ENCODE measurements around the gene SLC25A44. TPM values are rescaled to one million over a fixed set of nuclear protein-coding genes. Genes with fewer than 3 reads are reported as not detected.

The SLC25A44 gene
- total RNA-seq, 2 experiments from 2014 or later: 11.6 to 13.0 TPM

GRCh38 chr1:156232201-156232894, 38.4 kb downstream of the SLC25A44 start:
- H3K4me3 Mint-ChIP-seq: no peak overlapping the region
- DNase-seq: no peak
- H3K4me1 ChIP-seq (ENCODE audit: insufficient read depth, low read length): no peaks in the 10 kb centered on the region
- no peak for ATAC-seq (ENCODE audit: poor library complexity)
- H3K36me3 ChIP-seq (ENCODE audit: insufficient read depth, low read length): peaks cover 52% of the 10 kb centered on the region
- POLR2A ChIA-PET: interaction anchor here (0.7 to 1.2 kb wide), 2 partner anchors 19 to 20 kb away, joined by 3 read pairs; partner anchors contain the start of gene PMF1
- H3K9me3 ChIP-seq (ENCODE audit: control insufficient read depth in 1 of 2, insufficient read depth in 1 of 2, low read length in 2 of 2): no peaks in the 10 kb centered on the region
- H3K4me3 ChIP-seq (ENCODE audit: low read length): no peak overlapping the region
- no peak for TF ChIP-seq CTCF (IDR thresholded peaks at IDR 0.05)
- peaks cover 61% of the 10 kb centered on the region for H3K36me3 Mint-ChIP-seq (ENCODE audit: low read depth)
- CTCF ChIA-PET: no interaction called here
- H3K27me3 ChIP-seq (ENCODE audit: control insufficient read depth in 1 of 2, insufficient read depth in 2 of 2, low read length in 2 of 2): no peaks in the 10 kb centered on the region
- H3K9me3 Mint-ChIP-seq: no peaks in the 10 kb centered on the region
- no peaks in the 10 kb centered on the region for H3K4me1 Mint-ChIP-seq (ENCODE audit: low read depth)
- H3K27ac ChIP-seq (ENCODE audit: low read depth in 1 of 2, low read length in 2 of 2): no peak overlapping the region
- no peak overlapping the region for H3K27ac Mint-ChIP-seq
- no peaks in the 10 kb centered on the region for H3K27me3 Mint-ChIP-seq
- intact Hi-C loops (cut with DNase I, micrococcal nuclease): no loop called here

- ChIA-PET POLR2A (interaction anchor here (1.2 to 1.3 kb wide), 2 partner anchors 18 to 21 kb away, joined by 3 to 4 read pairs; partner anchors contain the start of gene PMF1), CTCF (interaction anchor here (0.7 kb wide), 1 partner anchor 8 kb away, joined by 3 read pairs; no protein-coding TSS in a partner anchor)
- Mint-ChIP-seq H3K27ac (no peak overlapping the region), H3K4me1 (ENCODE audit: low read depth) (no peaks in the 10 kb centered on the region), H3K36me3 (ENCODE audit: low read depth) (peaks cover 66% of the 10 kb centered on the region), H3K4me3 (no peak overlapping the region), H3K9me3 (no peaks in the 10 kb centered on the region), H3K27me3 (no peaks in the 10 kb centered on the region)
- H3K4me1 ChIP-seq (ENCODE audit: insufficient read depth, low read length): no peaks in the 10 kb centered on the region
- no peak for TF ChIP-seq CTCF (IDR thresholded peaks at IDR 0.05)
- no peak for ATAC-seq (ENCODE audit: poor library complexity)
- no peaks in the 10 kb centered on the region for H3K9me3 ChIP-seq (ENCODE audit: control insufficient read depth in 1 of 2, insufficient read depth in 1 of 2, low read length in 2 of 2)
- no peak overlapping the region for H3K27ac ChIP-seq (ENCODE audit: low read depth in 1 of 2, low read length in 2 of 2)
- H3K27me3 ChIP-seq (ENCODE audit: control insufficient read depth in 1 of 2, insufficient read depth in 2 of 2, low read length in 2 of 2): no peaks in the 10 kb centered on the region
- H3K36me3 ChIP-seq (ENCODE audit: insufficient read depth, low read length): peaks cover 58% of the 10 kb centered on the region
- H3K4me3 ChIP-seq (ENCODE audit: low read length): no peak overlapping the region
- intact Hi-C loops (cut with DNase I, micrococcal nuclease): no loop called here
- DNase-seq: no peak
Measured at GRCh38 chr1:156233426-156234127, 39.7 kb downstream of the SLC25A44 start.

- no peaks in the 10 kb centered on the region for H3K27me3 Mint-ChIP-seq
- POLR2A ChIA-PET: no interaction called here
- no peaks in the 10 kb centered on the region for H3K4me1 ChIP-seq (ENCODE audit: insufficient read depth, low read length)
- intact Hi-C loops (cut with DNase I, micrococcal nuclease): no loop called here
- no peaks in the 10 kb centered on the region for H3K9me3 Mint-ChIP-seq
- no peak overlapping the region for H3K4me3 Mint-ChIP-seq
- peaks cover 77% of the 10 kb centered on the region for H3K36me3 Mint-ChIP-seq (ENCODE audit: low read depth)
- H3K9me3 ChIP-seq (ENCODE audit: control insufficient read depth in 1 of 2, insufficient read depth in 1 of 2, low read length in 2 of 2): no peaks in the 10 kb centered on the region
- DNase-seq (no peak), ATAC-seq (ENCODE audit: poor library complexity) (no peak)
- no peak for TF ChIP-seq CTCF (IDR thresholded peaks at IDR 0.05)
- H3K27me3 ChIP-seq (ENCODE audit: control insufficient read depth in 1 of 2, insufficient read depth in 2 of 2, low read length in 2 of 2): no peaks in the 10 kb centered on the region
- no peak overlapping the region for H3K4me3 ChIP-seq (ENCODE audit: low read length)
- H3K27ac Mint-ChIP-seq: no peak overlapping the region
- peaks cover 65% of the 10 kb centered on the region for H3K36me3 ChIP-seq (ENCODE audit: insufficient read depth, low read length)
- CTCF ChIA-PET: interaction anchor here (2.2 kb wide), 1 partner anchor 11 kb away, joined by 6 read pairs; no protein-coding TSS in a partner anchor
- no peaks in the 10 kb centered on the region for H3K4me1 Mint-ChIP-seq (ENCODE audit: low read depth)
- H3K27ac ChIP-seq (ENCODE audit: low read depth in 1 of 2, low read length in 2 of 2): no peak overlapping the region
Measured at GRCh38 chr1:156236164-156236563, 42.3 kb downstream of the SLC25A44 start.

Measured in CD4-positive, alpha-beta T cell (primary cell).